Endothelial cell of hepatic sinusoid (primary cell): ENCODE measurements around the gene KRTDAP.

Experiments
- in situ Hi-C: cut with HindIII; loops from 2 replicates; pipeline ENCODE4 v1.10.0; 2017; ENCODE audit warnings: low sequenced_read_pairs

KRTDAP gene

GRCh38 chr19:35458192-35458591 is 32.1 kb downstream of the KRTDAP start:
- in situ Hi-C loops = no loop called here

GRCh38 chr19:35457173-35457572 is 33.1 kb downstream of the KRTDAP start:
- in situ Hi-C loops = no loop called here

GRCh38 chr19:35455616-35456201 is 34.6 kb downstream of the KRTDAP start:
- in situ Hi-C loops = no loop called here

GRCh38 chr19:35454663-35455062 is 35.6 kb downstream of the KRTDAP start:
- in situ Hi-C loops = no loop called here

- in situ Hi-C loops = no loop called here
These were observed 38.7 kb downstream of the KRTDAP start for GRCh38 chr19:35451338-35452096.

GRCh38 chr19:35449359-35450043 is 40.8 kb downstream of the KRTDAP start:
- in situ Hi-C loops = loop anchor here (25.0 kb wide), 1 partner anchor 162 kb away; the partner anchor contains the start of genes HAMP and MAG

- in situ Hi-C loops = loop anchor here (25.0 kb wide), 1 partner anchor 161 kb away; the partner anchor contains the start of genes HAMP and MAG
These were observed 42.4 kb downstream of the KRTDAP start, which contains the start of gene FFAR2 for GRCh38 chr19:35447606-35448469. Gene FFAR2, plus strand, starts transcription at chr19:35448257. Its CDS starts 1,458 bp downstream, at chr19:35449715.

- in situ Hi-C loops = loop anchor here (25.0 kb wide), 1 partner anchor 159 kb away; the partner anchor contains the start of genes HAMP and MAG
These were observed 44.3 kb downstream of the KRTDAP start for GRCh38 chr19:35445826-35446593.

GRCh38 chr19:35444735-35445134 is 45.5 kb downstream of the KRTDAP start:
- in situ Hi-C loops = loop anchor here (25.0 kb wide), 1 partner anchor 157 kb away; the partner anchor contains the start of genes HAMP and MAG

GRCh38 chr19:35442091-35442490 is 48.2 kb downstream of the KRTDAP start:
- in situ Hi-C loops = loop anchor here (25.0 kb wide), 1 partner anchor 155 kb away; the partner anchor contains the start of genes HAMP and MAG

- in situ Hi-C loops = loop anchor here (25.0 kb wide), 1 partner anchor 153 kb away; the partner anchor contains the start of genes HAMP and MAG
These were observed 50.3 kb downstream of the KRTDAP start for GRCh38 chr19:35439921-35440320.

- in situ Hi-C loops = loop anchor here (25.0 kb wide), 1 partner anchor 151 kb away; the partner anchor contains the start of genes HAMP and MAG
These were observed 51.7 kb downstream of the KRTDAP start for GRCh38 chr19:35438527-35438926.

- in situ Hi-C loops = loop anchor here (25.0 kb wide), 1 partner anchor 151 kb away; the partner anchor contains the start of genes HAMP and MAG
These were observed 52.2 kb downstream of the KRTDAP start for GRCh38 chr19:35438096-35438495.

GRCh38 chr19:35437406-35437951 is 52.8 kb downstream of the KRTDAP start:
- in situ Hi-C loops = loop anchor here (25.0 kb wide), 1 partner anchor 150 kb away; the partner anchor contains the start of genes HAMP and MAG
